IgD-negative memory B cell (primary cell): ENCODE measurements around the gene LYG1. TPM values are rescaled to one million over a fixed set of nuclear protein-coding genes. Genes with fewer than 3 reads are reported as not detected.

Source experiments
- H3K27ac Mint-ChIP-seq, 3 donors: one replicate each; pipeline ENCODE4 v1.8.0; 2020 to 2022; ENCODE audit warnings: mild to moderate bottlenecking in 3 of 3, mixed read lengths in 3 of 3, moderate library complexity in 1 of 3
- H3K27me3 Mint-ChIP-seq: one replicate; pipeline ENCODE4 v1.8.0; 2021; ENCODE audit warnings: mixed read lengths
- H3K36me3 Mint-ChIP-seq: one replicate; pipeline ENCODE4 v1.8.0; 2020; ENCODE audit warnings: mild to moderate bottlenecking, mixed read lengths
- H3K4me1 Mint-ChIP-seq, 3 donors: one replicate each; pipeline ENCODE4 v1.8.0; 2020 to 2022; ENCODE audit warnings: mixed read lengths in 3 of 3, mild to moderate bottlenecking in 1 of 3
- H3K4me3 Mint-ChIP-seq, 4 donors: one replicate each; pipeline ENCODE4 v1.8.0; 2020 to 2022; ENCODE audit warnings: mild to moderate bottlenecking in 4 of 4, mixed read lengths in 4 of 4, moderate library complexity in 3 of 4
- H3K9me3 Mint-ChIP-seq, 3 donors: one replicate each; pipeline ENCODE4 v1.8.0; 2020 to 2021; ENCODE audit warnings: mixed read lengths in 3 of 3, mild to moderate bottlenecking in 1 of 3
- polyA plus RNA-seq: library from polyadenylated mRNA; unstranded; fragments of 300-500 nt; fragmentation: Illumina TruSeq; gene quantifications from one replicate; pipeline ENCODE4 v1.2.3, GENCODE V29; 2021

LYG1 gene
- polyA plus RNA-seq, 1 donor from 2014 or later: 0.48 TPM

GRCh38 chr2:99238599-99238998 lies 62.4 kb downstream of the LYG1 start:
- no peaks in the 10 kb centered on the region for H3K27me3 Mint-ChIP-seq
- H3K36me3 Mint-ChIP-seq: peaks cover 6% of the 10 kb centered on the region

More at GRCh38 chr2:99238599-99238998, 62.4 kb downstream of the LYG1 start:
- Mint-ChIP-seq H3K27ac (no peak overlapping the region), H3K9me3 (no peaks in the 10 kb centered on the region), H3K4me1 (no peaks in the 10 kb centered on the region), H3K4me3 (no peak overlapping the region)

Other genes starting within 250 kb of the LYG1 start
- gene C2orf15, start 159.5 kb downstream of the LYG1 start, polyA plus RNA-seq: 2.0 TPM
- 19.7 TPM for gene TSGA10, start 146.3 kb downstream of the LYG1 start, polyA plus RNA-seq
- 18.5 TPM for gene LIPT1, start 146.2 kb downstream of the LYG1 start, polyA plus RNA-seq
- 43.2 TPM for gene MITD1, start 120.1 kb downstream of the LYG1 start, polyA plus RNA-seq
- gene MRPL30, start 120.0 kb downstream of the LYG1 start, polyA plus RNA-seq: 16.7 TPM
- not detected for gene LYG2, start 45.5 kb downstream of the LYG1 start, polyA plus RNA-seq
- gene TXNDC9, start 35.1 kb upstream of the LYG1 start, polyA plus RNA-seq: 48.2 TPM
- 13.8 TPM for gene EIF5B, start 36.2 kb upstream of the LYG1 start, polyA plus RNA-seq
- 15.8 TPM for gene REV1, start 188.8 kb upstream of the LYG1 start, polyA plus RNA-seq